Measurements from ENCODE around the gene ANKRD65. TPM values are rescaled to one million over a fixed set of nuclear protein-coding genes. Genes with fewer than 3 reads are reported as not detected.
"Not testable (repeated sequence)": the region's sequence is repeated elsewhere in the genome, so short reads cannot be mapped to it uniquely, and the experiment has no call there.

The ANKRD65 gene
- 2.1 TPM for total RNA-seq
- long read RNA-seq, partial matches to known transcripts, result 14 of 14 reads
- long read RNA-seq, other reads (novel, unspliced or antisense), result 0 of 14 reads

DNA sequence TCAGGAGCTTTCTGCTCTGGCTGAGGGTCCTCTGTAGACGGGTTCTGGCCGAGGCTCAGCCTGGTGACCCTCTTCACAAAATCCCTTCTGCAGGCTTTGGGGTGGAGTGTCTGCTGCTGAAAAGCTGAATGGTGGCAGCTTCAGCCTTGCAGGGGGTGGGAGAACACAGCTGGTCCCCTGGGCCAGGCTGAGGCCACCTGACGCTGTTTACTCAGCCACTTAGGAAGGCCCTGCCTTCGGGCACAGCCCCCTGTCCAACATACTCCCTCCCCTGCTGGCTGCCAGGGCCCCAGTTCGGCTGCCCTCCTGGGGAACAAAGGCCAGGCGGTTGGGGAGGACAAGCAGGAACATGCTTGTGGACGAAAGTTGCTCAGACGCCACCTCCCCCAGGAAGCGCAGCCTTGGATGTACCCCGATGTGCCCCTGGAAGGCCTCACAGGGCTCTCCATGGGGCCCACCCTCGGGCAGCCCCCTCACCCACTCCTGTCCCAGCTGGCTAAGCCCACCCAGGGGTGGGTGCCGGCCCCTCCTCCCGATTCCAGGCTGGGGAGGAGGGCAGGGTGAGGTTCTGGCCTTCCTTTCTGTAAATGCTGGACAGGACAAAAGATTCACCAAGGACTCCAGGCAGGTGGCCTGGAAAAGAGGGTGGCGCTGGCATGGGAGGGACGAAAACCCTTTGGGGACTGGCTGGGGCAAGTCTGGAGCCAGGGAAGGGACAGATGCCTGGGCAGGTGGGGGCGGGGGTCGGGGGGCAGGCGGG, at the start of gene ANKRD65:
Gene ANKRD65 (minus strand): TSS at position 130 of the 760 bp plus-strand sequence. CDS start 271 bp downstream, outside the sequence.
- intact Hi-C loops (cut with micrococcal nuclease), result no loop called here
- DNase-seq (no peak), ATAC-seq (no peak)

DNA sequence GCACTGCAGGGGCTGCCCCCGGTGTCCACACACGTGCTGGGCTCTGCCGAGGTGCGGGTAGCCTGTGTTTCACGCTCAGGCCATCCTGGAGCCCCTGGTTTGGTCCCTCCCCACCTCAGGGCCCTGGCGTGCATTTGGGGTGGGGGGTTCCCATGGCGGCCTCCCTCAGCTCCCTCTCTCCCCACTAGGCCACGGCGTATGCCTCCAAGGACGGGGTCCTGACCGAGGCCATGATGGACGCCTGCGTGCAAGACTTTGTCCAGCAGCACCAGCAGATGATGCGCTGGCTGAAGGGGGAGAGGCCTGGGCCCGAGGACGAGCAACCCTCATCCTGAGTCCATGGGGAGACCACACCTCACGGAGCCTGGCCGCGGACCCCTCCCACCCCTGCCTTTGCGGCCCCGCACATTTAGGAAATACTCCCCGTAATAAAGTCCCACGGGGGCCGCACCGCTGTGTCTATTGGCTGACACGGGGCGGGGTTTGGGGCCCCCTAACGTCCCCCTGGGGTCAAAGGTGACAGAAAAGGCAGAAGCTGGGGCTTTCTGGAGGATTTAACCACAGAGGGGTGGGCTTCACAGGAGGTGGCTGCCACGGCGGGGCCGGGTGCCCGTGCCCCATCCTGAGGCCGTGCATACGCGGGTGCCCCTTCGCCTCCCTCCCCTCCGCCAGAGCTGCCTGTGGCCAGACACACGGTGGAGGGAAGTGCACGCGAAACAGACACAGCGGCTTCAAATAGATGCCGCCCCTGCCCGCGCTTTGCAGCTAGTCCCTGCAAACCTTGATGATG, 47.3 kb upstream of the ANKRD65 start:
- intact Hi-C loops (cut with micrococcal nuclease); DNase-seq; ATAC-seq: not testable (repeated sequence)

- DNase-seq, result no peak
- intact Hi-C loops (cut with micrococcal nuclease), result no loop called here
Observed at GRCh38 chr1:1463312-1463711, 42.2 kb upstream of the ANKRD65 start.

GRCh38 chr1:1462318-1462966, 41.4 kb upstream of the ANKRD65 start:
- DNase-seq, result peak; percentile 52
- intact Hi-C loops (cut with micrococcal nuclease), result no loop called here
- ATAC-seq, result peak; percentile 76

More at GRCh38 chr1:1463312-1463711, 42.2 kb upstream of the ANKRD65 start:
- ATAC-seq, result no peak

DNA sequence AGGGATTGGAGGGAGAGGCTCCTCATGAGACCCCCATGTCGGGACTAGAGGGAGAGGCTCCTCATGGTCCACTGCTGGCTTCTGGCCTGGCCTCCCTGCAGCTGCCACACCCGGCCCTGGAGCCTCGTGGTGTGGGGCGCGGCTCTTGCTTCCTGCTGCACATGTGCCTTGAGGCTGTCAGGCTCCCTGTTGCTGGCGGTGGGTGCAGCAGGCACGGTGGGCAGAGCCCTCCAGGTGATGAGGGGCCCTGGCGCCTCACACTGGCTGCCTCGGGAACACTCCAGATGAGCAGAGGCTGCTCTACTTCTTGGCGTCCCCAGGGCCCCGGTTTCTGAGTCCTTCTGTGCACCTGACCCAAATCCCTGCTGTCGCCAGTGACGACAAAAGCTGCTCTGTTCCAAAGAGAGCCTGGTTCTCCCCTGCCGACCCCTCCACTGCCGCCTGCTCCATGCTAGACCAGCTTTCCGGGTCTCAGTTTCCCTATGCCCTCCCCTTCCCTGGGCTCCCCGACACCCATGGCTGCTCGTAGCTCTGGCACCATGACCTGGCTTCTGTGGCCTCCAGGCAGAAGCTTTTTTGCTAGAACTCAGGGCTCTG, 40.7 kb upstream of the ANKRD65 start:
- DNase-seq (no peak), ATAC-seq (no peak)
- intact Hi-C loops (cut with micrococcal nuclease), result no loop called here

DNA sequence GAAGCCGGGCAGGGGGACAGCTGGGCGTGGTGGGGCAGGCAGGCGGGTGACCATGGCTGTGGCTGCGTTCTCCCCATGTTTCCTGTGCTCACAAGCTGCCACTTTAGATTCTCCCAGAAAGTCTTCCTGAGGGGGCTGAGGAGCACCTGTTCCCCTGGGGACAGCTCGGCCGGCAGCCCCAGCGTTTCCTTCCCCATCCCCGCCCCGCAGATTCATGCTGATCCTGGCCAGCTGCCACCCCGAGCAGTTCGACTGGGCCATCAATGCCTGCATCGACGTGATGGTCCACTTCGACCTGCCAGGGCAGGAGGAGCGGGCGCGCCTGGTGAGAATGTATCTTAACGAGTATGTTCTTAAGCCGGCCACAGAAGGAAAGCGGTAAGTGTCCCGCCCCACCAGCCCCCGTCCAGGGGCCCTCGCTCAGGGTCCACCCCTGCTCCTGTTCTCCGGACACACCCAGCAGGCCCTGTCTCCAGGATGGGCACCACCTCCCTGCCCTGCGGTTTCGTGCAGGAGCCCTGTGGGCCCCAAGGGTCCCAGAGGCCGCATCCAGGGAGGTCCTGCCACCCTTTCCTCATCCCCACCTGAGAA, 39.6 kb upstream of the ANKRD65 start:
- DNase-seq, result no peak
- no peak for ATAC-seq
- intact Hi-C loops (cut with micrococcal nuclease), result no loop called here

GRCh38 chr1:1459711-1460110, 38.6 kb upstream of the ANKRD65 start:
- DNase-seq; ATAC-seq; intact Hi-C loops (cut with micrococcal nuclease): not testable (repeated sequence)

GRCh38 chr1:1459156-1459555, 38.1 kb upstream of the ANKRD65 start:
- intact Hi-C loops (cut with micrococcal nuclease); ATAC-seq; DNase-seq: not testable (repeated sequence)

DNA sequence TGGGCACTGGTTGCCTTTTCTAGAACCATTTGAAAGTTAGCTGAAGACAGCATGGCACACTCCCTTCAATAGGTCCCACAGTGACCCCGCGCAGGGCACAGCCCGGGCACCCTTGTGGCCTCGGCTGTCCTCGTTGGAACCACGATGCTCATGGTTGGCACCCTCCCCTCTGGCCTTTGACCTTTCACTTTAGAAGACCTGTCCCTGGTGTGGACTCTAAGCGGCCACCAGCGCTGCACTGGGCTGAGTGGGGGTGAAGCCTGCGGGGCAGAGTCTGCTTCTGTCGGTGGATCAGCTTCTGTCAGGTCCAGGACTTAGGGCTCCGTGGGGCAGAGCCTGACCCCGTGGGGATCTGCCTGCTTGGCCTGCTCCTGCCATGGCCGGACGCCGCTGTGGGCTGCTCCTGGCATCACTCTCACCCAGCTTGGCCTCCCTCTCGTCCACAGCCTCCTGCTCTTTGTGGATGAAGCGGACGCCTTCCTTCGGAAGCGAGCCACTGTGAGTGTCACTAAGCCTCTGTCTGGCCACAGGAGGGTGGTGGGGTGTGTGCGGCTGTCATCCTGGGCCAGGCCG, 35.7 kb upstream of the ANKRD65 start:
- intact Hi-C loops (cut with micrococcal nuclease); DNase-seq: not testable (repeated sequence)

DNA sequence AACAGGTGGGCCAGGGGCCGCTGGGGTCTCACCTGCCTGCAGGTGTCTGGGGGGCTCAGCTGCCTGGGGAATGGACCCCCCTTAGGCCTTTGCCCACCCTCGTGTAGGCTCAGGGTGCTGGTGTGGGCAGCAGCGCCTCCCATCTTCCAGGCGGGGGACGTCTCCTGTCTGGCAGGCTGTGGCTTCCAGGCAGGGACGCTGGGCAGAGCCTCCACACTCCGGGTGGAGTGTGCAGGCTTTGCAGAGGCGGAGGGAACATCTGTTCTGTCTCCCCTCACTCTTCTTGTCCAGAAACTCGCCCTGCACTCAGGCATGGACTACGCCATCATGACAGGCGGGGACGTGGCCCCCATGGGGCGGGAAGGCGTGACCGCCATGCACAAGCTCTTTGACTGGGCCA, 34.9 kb upstream of the ANKRD65 start:
- intact Hi-C loops (cut with micrococcal nuclease); ATAC-seq; DNase-seq: not testable (repeated sequence)

More for the DNA sequence above, 35.7 kb upstream of the ANKRD65 start:
- not testable (repeated sequence) for ATAC-seq

- no peak for ATAC-seq
- intact Hi-C loops (cut with micrococcal nuclease), result no loop called here
- no peak for DNase-seq
Observed at GRCh38 chr1:1455366-1455884, 34.3 kb upstream of the ANKRD65 start.

DNA sequence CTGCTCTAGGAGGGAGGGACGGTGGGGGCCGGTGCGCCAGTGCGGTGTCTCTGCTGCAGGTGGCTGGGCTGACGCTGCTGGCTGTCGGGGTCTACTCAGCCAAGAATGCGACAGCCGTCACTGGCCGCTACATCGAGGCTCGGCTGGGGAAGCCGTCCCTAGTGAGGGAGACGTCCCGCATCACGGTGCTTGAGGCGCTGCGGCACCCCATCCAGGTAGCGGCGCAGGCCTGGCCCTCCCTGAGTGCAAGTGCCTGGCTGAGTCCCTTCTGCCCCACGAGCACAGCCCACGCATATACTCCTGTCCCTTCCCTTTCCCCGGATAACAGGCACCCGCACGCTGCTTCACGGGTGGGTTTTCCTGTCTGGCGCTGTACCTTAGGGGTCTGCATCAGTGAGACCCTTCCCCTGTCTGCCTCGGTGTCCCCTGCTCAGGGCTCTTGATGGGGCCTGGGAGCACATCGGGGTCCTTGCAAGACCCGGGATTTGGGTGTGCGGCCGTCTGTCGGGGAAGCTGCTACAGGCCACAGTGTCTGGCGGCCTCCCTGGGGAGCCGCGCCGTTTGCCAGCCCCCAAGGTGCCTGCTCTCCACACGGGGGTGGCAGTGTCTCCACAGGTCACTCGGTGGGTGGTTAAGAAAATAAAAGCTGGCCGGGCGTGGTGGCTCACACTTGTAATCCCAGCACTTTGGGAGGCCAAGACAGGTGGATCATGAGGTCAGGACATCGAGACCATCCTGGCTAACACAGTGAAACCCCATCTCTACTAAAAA, 33.4 kb upstream of the ANKRD65 start:
- ATAC-seq; intact Hi-C loops (cut with micrococcal nuclease); DNase-seq: not testable (repeated sequence)

- intact Hi-C loops (cut with micrococcal nuclease), result no loop called here
- ATAC-seq (no peak), DNase-seq (no peak)
Observed at GRCh38 chr1:1452882-1453281, 31.8 kb upstream of the ANKRD65 start.

- intact Hi-C loops (cut with micrococcal nuclease), result not testable (repeated sequence)
Observed at GRCh38 chr1:1452365-1452739, 31.3 kb upstream of the ANKRD65 start.

DNA sequence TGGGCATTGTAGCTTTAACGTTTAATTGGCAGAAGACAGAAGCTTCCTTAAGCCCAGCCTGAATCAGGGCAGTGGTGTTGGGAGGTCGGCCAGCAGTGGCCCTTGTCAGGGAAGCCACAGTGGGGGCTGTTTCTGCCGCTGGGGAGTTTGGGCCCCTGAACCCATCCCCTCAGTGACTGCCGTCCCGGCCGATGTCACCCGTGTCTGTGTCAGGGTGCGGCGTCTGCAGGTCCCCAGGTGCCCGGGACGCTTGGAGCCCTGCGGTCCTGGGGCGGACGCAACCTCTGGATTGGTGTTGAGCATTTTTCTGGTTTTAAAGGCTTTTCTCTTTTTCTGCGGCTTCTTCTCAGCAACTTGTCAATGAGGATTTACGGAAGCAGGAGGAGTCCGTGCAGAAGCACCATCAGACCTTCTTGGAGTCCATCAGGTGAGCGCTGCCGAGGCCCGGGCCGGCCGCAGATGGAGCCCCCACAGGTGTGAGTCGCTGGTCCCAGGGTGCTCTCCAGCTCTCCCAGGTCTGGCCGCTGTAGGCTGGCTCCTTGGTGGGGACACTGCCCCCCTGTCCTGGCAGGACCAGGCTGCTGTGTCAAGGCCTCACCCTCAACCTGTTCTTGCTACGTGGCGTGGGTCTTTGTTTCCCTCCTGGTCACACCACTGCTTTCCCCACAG, 30.8 kb upstream of the ANKRD65 start:
- ATAC-seq (no peak), DNase-seq (no peak)
- intact Hi-C loops (cut with micrococcal nuclease), result no loop called here

More at GRCh38 chr1:1452365-1452739, 31.3 kb upstream of the ANKRD65 start:
- not testable (repeated sequence) for ATAC-seq, DNase-seq

- DNase-seq; ATAC-seq; intact Hi-C loops (cut with micrococcal nuclease): not testable (repeated sequence)
Observed at GRCh38 chr1:1450616-1451015, 29.5 kb upstream of the ANKRD65 start.

Measured in left ventricle myocardium superior (tissue), 1 donor.